GM21423 (cell line): ENCODE measurements around the gene CSNK1A1.
"Not testable (repeated sequence)": the region's sequence is repeated elsewhere in the genome, so short reads cannot be mapped to it uniquely, and the experiment has no call there.

Experiments
- ATAC-seq: cut with Tn5 transposase; IDR thresholded peaks from one replicate; pipeline ENCODE4 v1.9.1; 2021; ENCODE audit warnings: mild to moderate bottlenecking, moderate library complexity; ENCODE audit not compliant: unreplicated experiment

CSNK1A1 gene

DNA sequence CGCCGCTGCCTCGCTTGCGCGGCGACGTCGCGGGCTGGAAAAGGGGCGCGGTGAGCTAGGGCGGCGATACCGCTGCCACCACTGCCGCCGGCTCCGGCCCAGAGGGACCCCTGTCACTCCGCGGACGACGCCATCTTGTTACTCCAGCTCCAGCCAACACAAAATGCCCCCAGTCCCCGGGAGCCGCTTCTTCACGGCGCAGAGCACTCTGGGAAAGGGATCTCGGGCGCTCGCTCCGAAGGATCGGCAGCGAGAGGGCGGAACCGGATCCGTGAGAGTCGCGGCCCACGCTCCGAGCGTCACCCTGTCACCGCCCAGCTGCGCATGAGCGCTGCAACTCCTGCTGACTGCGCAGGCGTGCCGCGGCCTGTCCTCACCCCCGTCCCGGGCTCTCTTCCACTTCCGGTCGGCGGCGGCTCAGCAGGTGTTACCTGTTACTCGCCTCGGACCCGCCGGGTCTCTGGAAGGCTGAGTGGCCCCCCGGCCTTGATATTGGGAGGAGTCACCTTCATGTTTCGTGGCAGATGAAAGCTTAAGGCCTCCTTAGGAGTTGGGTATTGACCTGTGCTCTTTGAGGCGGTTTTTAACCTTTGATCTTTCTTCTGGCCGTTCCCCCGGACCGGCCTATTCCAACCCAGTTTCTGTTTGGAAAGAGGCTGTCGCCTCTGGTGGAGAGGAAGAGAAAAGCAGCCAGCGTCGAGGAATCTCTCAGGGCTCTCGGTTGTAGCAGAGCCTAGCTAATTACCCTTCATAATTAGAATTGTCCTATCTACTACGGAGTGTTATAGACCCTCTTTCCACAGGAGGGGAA is at the start of gene CSNK1A1:
CSNK1A1 (minus strand) TSS at position 213 of the 811 bp plus-strand sequence. CDS start 475 bp downstream, outside the sequence.
- ATAC-seq, result peak; percentile 90

GRCh38 chr5:149600932-149601331 is 49.7 kb upstream of the CSNK1A1 start:
- no peak for ATAC-seq

DNA sequence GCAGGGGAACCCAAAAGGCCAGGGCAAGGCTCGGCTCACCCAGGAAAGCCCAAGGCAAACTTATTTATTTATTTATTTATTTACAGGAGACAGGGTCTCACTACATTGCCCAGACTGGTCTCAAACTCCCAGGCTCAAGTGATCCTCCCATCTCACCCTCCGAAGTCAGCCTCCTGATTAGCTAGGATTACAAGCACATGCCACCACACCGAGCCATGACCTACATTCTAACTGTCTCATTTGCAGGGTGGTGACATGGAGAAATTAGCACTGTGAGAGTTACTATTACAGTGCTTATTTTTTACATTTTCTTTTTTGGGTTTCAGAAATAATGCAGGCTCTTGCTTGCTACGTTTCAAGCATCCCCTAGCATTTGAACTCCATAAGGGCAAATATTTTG is 48.1 kb upstream of the CSNK1A1 start:
- ATAC-seq, result no peak

GRCh38 chr5:149598966-149599365 is 47.7 kb upstream of the CSNK1A1 start:
- no peak for ATAC-seq

- not testable (repeated sequence) for ATAC-seq
Measured at GRCh38 chr5:149598234-149598633, 47.0 kb upstream of the CSNK1A1 start.

DNA sequence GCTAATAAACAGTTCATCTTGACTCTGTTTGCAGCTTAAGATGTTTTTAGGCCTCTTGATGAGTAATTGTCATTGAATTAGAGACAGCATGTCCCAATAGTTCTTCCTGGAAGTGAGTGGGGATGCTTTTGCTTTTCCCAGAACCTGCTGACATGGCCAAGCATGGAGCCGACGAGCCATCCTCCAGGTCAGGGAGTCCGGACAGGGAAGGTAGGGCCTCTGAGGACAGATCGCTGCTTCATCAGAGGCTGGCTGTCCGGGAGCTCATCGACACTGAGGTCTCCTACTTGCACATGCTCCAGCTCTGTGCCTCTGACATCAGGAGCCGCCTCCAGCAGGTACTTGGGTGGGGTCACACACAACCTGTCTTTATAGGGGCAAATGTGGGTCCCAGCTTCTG is 46.4 kb upstream of the CSNK1A1 start:
- no peak for ATAC-seq

- no peak for ATAC-seq
Measured at GRCh38 chr5:149596712-149597111, 45.5 kb upstream of the CSNK1A1 start.

- ATAC-seq, result not testable (repeated sequence)
Measured at GRCh38 chr5:149595105-149595504, 43.9 kb upstream of the CSNK1A1 start.

DNA sequence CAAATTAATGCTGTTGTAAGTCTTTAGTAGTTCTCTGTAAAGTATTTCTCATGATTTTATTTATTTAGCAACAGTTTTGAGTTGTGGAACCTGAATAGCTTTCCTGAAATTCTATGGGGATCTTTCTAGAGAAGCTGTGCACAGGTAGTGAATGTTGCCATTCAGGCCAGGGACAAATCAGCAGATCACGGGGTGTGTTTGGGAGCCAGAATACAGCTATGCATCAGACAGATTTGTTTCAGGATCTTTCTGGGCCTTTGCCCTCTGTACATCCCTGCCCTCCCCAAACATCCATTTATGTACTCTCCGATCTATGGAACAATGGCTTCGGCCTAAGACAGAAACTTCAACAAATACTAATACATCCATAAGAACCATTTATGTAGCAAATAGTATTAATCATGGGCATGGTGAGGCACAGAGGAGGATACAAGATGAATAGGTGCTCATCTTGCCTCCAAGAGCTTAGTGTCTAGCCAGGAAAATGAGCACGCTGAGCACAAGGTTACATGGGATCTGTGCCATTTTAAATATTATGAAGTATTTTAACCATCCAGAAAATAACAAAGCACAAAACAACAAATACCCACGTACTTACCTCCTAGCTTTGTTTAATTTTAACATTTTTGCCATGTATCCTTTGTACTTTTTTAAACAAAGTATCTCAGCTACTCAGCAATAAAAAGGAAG is 43.1 kb upstream of the CSNK1A1 start:
- ATAC-seq, result no peak

GRCh38 chr5:149593370-149593769 is 42.1 kb upstream of the CSNK1A1 start:
- ATAC-seq, result no peak

DNA sequence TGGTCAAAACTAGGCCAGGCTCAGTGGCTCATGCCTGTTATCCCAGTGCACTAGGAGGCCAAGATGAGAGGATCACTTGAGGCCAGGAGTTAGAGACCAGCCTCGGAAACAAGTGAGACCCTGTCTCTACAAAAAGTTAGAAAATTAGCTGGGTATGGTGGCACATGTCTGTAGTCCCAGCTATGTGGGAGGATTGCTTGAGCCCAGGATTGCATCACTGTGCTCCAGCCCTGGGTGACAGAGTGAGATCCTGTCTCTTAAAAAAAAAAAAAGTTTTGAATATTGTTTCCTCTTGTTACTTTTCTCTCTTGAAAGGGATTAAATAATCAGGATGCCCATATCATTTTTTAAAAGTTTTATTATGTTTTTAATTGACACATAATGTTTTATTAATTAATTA is 37.7 kb upstream of the CSNK1A1 start:
- no peak for ATAC-seq

GRCh38 chr5:149586708-149587318 is 35.6 kb upstream of the CSNK1A1 start:
- no peak for ATAC-seq

GRCh38 chr5:149585910-149586309 is 34.7 kb upstream of the CSNK1A1 start:
- ATAC-seq, result no peak

- no peak for ATAC-seq
Measured at GRCh38 chr5:149584121-149584520, 32.9 kb upstream of the CSNK1A1 start.

- ATAC-seq, result no peak
Measured at GRCh38 chr5:149583394-149583793, 32.2 kb upstream of the CSNK1A1 start.

DNA sequence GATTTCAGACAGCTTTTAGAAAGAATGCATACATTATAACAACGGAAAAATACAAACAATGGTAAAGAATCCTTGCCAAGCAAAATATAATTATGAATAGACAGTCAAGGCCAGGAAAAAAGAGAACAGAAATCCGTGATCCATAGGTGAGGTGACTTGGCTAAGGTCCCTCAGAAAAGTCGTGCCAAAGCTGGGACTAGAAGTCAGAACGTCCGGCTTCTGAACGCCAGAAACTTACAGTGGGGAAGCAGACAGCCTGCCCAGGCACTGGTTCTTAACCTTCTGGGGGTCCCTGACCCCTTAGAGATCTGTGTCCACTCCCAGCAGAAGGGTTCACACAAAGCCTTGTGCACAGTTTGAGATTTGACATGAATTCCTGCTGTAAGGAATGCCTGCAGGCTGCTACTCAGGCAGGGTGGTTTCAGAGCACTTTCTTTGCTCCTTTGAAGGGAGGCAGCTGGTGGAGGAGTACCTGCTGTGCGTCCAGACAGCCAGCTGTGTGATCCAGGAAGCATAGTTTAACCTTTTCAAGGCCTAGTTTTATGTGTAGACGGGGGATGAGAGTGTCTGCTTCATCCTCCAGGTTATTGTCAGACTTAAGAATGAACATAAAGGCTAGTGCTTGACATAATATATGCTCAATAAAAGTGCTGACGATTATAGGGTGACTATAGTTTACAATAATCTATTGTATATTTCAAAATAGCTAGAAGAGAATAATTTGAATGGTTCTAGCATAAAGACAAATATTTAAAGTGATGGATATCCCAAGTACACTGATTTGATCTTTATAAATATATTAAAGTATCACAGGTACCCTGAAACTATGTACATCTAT is 30.9 kb upstream of the CSNK1A1 start:
- no peak for ATAC-seq

DNA sequence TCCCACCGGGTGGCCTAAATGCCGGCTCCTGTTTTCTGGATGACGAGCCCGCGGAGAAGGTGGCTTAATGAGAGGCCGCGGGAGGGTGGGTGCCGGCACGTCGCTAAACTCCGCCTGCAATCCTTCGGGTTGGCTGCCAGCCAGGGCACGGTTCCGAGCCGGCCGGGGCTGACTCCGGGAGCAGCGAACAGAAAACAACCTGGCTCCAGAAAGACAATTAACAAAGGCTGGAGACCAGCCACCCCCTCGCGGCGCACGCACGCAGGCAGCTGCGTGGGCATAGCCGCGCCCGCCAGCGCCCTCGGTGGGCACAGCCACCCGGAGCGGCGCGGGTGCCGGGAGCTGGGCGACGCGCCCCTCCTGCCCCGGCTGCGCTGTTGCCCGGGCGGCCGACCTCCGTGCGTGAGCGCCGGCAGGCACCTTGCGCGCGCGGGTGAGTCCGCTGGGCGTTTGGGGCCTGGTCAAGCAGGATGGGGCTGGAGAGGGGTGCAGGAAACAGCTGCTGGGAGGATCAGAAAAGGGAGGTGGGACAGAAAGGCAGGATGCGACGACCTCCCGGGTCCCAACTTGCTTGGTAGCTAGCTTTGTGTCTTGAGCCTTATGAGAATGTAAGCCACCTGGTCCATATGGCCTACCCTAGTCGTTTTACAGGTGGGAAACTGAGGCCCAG is 30.1 kb upstream of the CSNK1A1 start, which contains the start of gene ARHGEF37:
ARHGEF37 (plus strand) TSS at position 307 of the 670 bp plus-strand sequence. CDS start 16,272 bp downstream, outside the sequence.
- no peak for ATAC-seq

- ATAC-seq, result no peak
Measured at GRCh38 chr5:149580808-149581191, 29.6 kb upstream of the CSNK1A1 start.

DNA sequence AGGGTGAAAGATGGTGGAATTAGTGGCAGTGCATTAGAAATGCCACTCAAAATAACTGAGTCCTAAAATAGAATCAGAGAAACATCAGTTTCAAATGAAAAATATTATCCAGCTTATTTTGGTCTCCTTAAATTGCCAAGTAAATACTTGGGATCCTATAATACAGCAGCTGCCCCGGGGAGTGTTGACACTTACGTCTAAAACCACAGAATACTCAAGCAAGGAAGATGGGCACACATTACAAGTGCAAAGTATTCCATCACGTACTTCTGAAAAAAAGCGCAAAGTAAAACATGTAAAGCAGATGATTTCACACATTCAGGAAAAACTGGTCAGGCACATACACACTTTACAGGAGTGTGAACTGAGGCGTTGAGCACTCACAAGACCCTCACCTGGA is 27.7 kb upstream of the CSNK1A1 start:
- no peak for ATAC-seq

- no peak for ATAC-seq
Measured at GRCh38 chr5:149576021-149576420, 24.8 kb upstream of the CSNK1A1 start.
